Osteocyte (in vitro differentiated cells): ENCODE data around the gene SPSB4. TPM values are rescaled to one million over a fixed set of nuclear protein-coding genes. Genes with fewer than 3 reads are reported as not detected.

ENCODE experiments used
- DNase-seq: peaks from one replicate; pipeline ENCODE4 v3.0.0; 2021; ENCODE audit warnings: mixed read lengths; ENCODE audit not compliant: unreplicated experiment; ENCODE audit errors: extremely low spot score
- H3K27ac Mint-ChIP-seq: one replicate; pipeline ENCODE4 v1.8.0; 2021; ENCODE audit warnings: mild to moderate bottlenecking, mixed read lengths; ENCODE audit not compliant: unreplicated experiment
- H3K27me3 Mint-ChIP-seq: one replicate; pipeline ENCODE4 v1.8.0; 2021; ENCODE audit warnings: mixed read lengths; ENCODE audit not compliant: unreplicated experiment
- H3K36me3 Mint-ChIP-seq: one replicate; pipeline ENCODE4 v1.8.0; 2021; ENCODE audit warnings: mixed read lengths; ENCODE audit not compliant: unreplicated experiment
- H3K4me1 Mint-ChIP-seq: one replicate; pipeline ENCODE4 v1.8.0; 2021; ENCODE audit warnings: mixed read lengths; ENCODE audit not compliant: unreplicated experiment
- H3K4me3 Mint-ChIP-seq: one replicate; pipeline ENCODE4 v1.8.0; 2021; ENCODE audit warnings: mild to moderate bottlenecking, moderate library complexity, mixed read lengths; ENCODE audit not compliant: unreplicated experiment
- H3K9me3 Mint-ChIP-seq: one replicate; pipeline ENCODE4 v1.8.0; 2021; ENCODE audit warnings: mixed read lengths; ENCODE audit not compliant: unreplicated experiment
- total RNA-seq: library from RNA; stranded (reverse); gene quantifications from 2 replicates; pipeline ENCODE4 v1.2.1, GENCODE V29; 2021
- TF ChIP-seq, protein P1 (sequence below): fragments of 200-600 bp; sonication (generic); IDR thresholded peaks from 2 replicates; pipeline ENCODE4 v1.5.0; 2021; ENCODE audit warnings: antibody characterized with exemption, mild to moderate bottlenecking, moderate library complexity

SPSB4 gene
- total RNA-seq, 1 donor from 2014 or later, result 3.3 TPM

DNA sequence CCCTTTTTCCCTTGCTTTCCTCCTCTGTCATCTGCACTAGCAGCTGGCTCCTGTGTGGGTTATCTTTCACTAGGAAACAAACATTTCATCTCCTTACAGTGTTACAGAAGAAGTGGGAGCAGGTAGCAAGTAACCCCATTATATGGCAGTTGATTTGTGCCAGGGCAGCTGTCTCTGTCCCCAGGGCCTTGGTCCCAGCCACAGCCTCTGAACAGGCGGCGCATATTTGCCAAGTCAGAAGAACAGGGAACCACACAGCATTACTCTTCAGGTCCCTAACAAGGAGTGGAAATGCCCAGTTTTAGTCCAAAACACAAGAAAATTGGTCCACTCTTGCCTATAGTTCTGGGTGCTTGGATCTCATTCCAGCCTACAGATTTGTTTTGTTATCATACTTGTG is 99.8 kb downstream of the SPSB4 start:
- Mint-ChIP-seq H3K4me1 (no peaks in the 10 kb centered on the region), H3K36me3 (no peaks in the 10 kb centered on the region), H3K27ac (no peak overlapping the region), H3K27me3 (no peaks in the 10 kb centered on the region), H3K4me3 (no peak overlapping the region), H3K9me3 (no peaks in the 10 kb centered on the region)
- TF ChIP-seq, protein P1, sequence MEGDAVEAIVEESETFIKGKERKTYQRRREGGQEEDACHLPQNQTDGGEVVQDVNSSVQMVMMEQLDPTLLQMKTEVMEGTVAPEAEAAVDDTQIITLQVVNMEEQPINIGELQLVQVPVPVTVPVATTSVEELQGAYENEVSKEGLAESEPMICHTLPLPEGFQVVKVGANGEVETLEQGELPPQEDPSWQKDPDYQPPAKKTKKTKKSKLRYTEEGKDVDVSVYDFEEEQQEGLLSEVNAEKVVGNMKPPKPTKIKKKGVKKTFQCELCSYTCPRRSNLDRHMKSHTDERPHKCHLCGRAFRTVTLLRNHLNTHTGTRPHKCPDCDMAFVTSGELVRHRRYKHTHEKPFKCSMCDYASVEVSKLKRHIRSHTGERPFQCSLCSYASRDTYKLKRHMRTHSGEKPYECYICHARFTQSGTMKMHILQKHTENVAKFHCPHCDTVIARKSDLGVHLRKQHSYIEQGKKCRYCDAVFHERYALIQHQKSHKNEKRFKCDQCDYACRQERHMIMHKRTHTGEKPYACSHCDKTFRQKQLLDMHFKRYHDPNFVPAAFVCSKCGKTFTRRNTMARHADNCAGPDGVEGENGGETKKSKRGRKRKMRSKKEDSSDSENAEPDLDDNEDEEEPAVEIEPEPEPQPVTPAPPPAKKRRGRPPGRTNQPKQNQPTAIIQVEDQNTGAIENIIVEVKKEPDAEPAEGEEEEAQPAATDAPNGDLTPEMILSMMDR, result no peak
- DNase-seq, result no peak

DNA sequence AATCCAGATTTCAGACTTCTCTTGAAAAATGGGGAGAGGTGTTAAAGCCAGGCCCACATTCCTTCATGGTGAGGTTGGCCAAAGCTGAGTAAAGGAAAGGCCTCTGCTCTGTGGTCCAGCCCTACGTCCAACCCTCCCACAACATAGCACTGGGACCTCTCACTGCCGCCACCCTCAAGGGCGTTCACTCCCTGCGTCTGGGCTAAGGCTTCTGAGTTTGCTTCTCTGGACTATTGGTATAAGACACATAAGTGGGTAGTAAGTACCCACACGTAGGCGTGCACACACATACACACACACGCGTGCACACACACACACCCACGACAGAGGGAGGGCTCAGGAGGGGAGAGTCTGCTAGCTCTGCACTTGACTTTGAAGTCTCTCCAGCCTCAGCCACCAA is 100.3 kb downstream of the SPSB4 start:
- Mint-ChIP-seq H3K4me1 (no peaks in the 10 kb centered on the region), H3K27me3 (no peaks in the 10 kb centered on the region), H3K9me3 (no peaks in the 10 kb centered on the region), H3K27ac (no peak overlapping the region), H3K4me3 (no peak overlapping the region), H3K36me3 (no peaks in the 10 kb centered on the region)
- TF ChIP-seq, protein P1, result no peak
- DNase-seq, result no peak

DNA sequence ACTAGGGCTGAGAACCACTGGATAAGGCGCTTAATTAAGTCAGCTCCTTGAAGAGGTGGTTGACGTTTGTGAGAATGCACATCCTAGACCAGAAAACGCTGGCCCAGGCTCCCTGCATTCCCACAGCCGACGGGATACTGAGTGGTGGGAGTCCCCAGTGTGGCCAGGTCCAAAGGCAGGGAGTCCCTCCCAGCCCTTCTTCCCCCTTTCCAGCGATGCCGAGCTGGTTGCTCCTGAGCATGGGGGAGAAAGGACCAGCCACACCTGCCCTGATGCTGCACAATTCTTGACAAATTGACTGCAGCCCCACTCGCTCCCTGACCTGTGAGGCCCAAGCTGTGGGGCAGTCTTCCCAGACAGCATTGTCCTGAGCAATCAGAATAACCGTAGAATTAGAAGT is 101.0 kb downstream of the SPSB4 start:
- Mint-ChIP-seq H3K36me3 (no peaks in the 10 kb centered on the region), H3K27me3 (no peaks in the 10 kb centered on the region), H3K9me3 (no peaks in the 10 kb centered on the region), H3K27ac (no peak overlapping the region), H3K4me3 (no peak overlapping the region), H3K4me1 (no peaks in the 10 kb centered on the region)
- DNase-seq, result no peak
- TF ChIP-seq, protein P1, result no peak

DNA sequence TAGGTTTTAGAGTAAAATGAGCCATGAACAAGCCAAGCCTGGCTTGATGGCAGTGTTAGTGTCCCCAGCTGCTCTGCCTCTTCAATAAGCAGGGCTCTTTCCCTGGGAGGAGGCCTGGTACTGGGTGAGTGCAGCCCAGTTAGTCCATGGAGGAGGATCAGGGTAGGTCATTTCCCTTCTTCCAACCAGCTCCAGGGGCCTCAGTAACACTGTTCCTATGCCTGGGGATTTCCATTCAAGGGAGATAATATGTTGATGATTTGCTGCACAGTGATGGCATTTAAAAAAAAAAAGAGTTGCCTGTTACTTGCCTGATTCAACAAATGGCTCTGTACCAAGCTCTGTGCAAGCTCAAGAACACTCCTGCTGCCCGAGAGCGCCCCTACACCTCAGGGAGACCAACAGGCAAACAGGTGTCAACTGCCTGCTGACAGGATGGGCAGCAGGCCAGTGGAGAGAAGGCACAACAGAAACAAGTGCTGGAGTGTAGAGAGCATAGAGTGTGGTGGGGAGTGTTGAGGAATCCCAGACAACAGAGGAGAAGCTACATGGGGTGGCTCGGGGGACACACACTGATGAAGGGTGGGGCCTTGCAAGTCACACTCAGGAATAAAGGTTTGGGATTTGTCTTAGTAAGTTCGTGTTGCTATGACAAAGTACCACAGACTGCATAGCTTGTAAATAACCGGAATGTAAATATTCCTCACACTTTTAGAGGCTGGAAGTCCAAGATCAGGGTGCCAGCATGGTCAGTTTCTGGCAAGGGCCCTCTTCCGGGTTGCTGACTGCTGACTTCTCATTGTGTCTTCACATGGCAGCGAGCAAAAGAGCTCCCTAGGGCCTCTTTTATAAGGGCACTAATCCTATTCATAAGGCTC is 101.9 kb downstream of the SPSB4 start:
- H3K27ac Mint-ChIP-seq, result no peak overlapping the region
- TF ChIP-seq, protein P1, result no peak
- H3K4me3 Mint-ChIP-seq, result no peak overlapping the region

DNA sequence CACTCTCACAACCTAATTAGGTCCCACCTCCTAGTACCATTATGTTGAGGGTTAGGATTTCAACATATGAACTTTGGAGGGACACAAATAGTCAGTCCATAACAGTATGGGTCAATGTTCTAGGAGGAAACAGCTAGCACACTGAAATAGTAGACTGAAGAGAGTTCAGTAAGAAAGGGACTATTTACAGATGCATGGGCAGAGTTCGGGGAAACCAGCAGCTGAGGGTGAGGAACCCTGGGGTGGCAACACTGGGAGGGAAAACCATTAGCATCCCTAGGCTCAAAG is 102.5 kb downstream of the SPSB4 start:
- no peaks in the 10 kb centered on the region for H3K36me3 Mint-ChIP-seq
- H3K9me3 Mint-ChIP-seq, result peaks cover 1% of the 10 kb centered on the region
- H3K27ac Mint-ChIP-seq, result no peak overlapping the region
- H3K27me3 Mint-ChIP-seq, result no peaks in the 10 kb centered on the region
- no peaks in the 10 kb centered on the region for H3K4me1 Mint-ChIP-seq
- no peak overlapping the region for H3K4me3 Mint-ChIP-seq
- TF ChIP-seq, protein P1, result no peak
- DNase-seq, result no peak

More for the DNA sequence above, 101.9 kb downstream of the SPSB4 start:
- no peak for DNase-seq
- H3K36me3 Mint-ChIP-seq, result no peaks in the 10 kb centered on the region
- H3K9me3 Mint-ChIP-seq, result no peaks in the 10 kb centered on the region
- H3K4me1 Mint-ChIP-seq, result no peaks in the 10 kb centered on the region
- no peaks in the 10 kb centered on the region for H3K27me3 Mint-ChIP-seq
